Stimulated activated CD4-positive, alpha-beta T cell treated with anti-CD3 and anti-CD28 coated beads, Interleukin-1b, Interleukin-23, amount 100 ng/mL, for 4 hours (primary cell): ENCODE measurements around the gene NKX2-1.

Experiments
- DNase-seq, 2 donors: peaks; one replicate each; pipeline ENCODE4 v3.0.0-alpha.2; 2020; ENCODE audit warnings: low read depth in 2 of 2

NKX2-1 gene

GRCh38 chr14:36517242-36518030, 2.6 kb downstream of the NKX2-1 start:
- DNase-seq: no peak

- DNase-seq: no peak
These were observed 3.3 kb downstream of the NKX2-1 start for GRCh38 chr14:36516719-36517241.

- no peak for DNase-seq
These were observed 3.9 kb downstream of the NKX2-1 start for GRCh38 chr14:36515896-36516718.

GRCh38 chr14:36515105-36515593, 4.9 kb downstream of the NKX2-1 start:
- no peak for DNase-seq

- DNase-seq: no peak
These were observed 5.5 kb downstream of the NKX2-1 start for GRCh38 chr14:36514278-36515104.

- DNase-seq: no peak
These were observed 6.4 kb downstream of the NKX2-1 start for GRCh38 chr14:36513451-36514277.

GRCh38 chr14:36513012-36513420, 7.0 kb downstream of the NKX2-1 start:
- no peak for DNase-seq

GRCh38 chr14:36512585-36513003, 7.4 kb downstream of the NKX2-1 start:
- DNase-seq: no peak

- no peak for DNase-seq
These were observed 7.9 kb downstream of the NKX2-1 start for GRCh38 chr14:36511981-36512584.

GRCh38 chr14:36510874-36511273, 9.2 kb downstream of the NKX2-1 start:
- no peak for DNase-seq

- no peak for DNase-seq
These were observed 9.8 kb downstream of the NKX2-1 start for GRCh38 chr14:36510078-36510799.

- no peak for DNase-seq
These were observed 10.7 kb downstream of the NKX2-1 start for GRCh38 chr14:36509069-36509917.

GRCh38 chr14:36508418-36509068, 11.5 kb downstream of the NKX2-1 start:
- no peak for DNase-seq

GRCh38 chr14:36507847-36508417, 12.1 kb downstream of the NKX2-1 start:
- DNase-seq: no peak

GRCh38 chr14:36506732-36507614, 13.1 kb downstream of the NKX2-1 start:
- DNase-seq: no peak

GRCh38 chr14:36505892-36506731, 13.9 kb downstream of the NKX2-1 start:
- no peak for DNase-seq
